Activated CD4-positive, alpha-beta T cell treated with anti-CD3 and anti-CD28 coated beads for 24 hours (primary cell): ENCODE results near the gene UGT2B10.

Source experiments
- DNase-seq, 2 donors: peaks; one replicate each; pipeline ENCODE4 v3.0.0-alpha.2; 2020; ENCODE audit warnings: low read depth in 2 of 2

The UGT2B10 gene

GRCh38 chr4:68871809-68872642 lies 56.2 kb downstream of the UGT2B10 start:
- DNase-seq = no peak

GRCh38 chr4:68872643-68873502 lies 57.1 kb downstream of the UGT2B10 start:
- no peak for DNase-seq

- no peak for DNase-seq
These were observed 58.7 kb downstream of the UGT2B10 start for GRCh38 chr4:68874507-68874906.

- no peak for DNase-seq
These were observed 61.8 kb downstream of the UGT2B10 start for GRCh38 chr4:68877555-68877954.

- DNase-seq = no peak
These were observed 62.3 kb downstream of the UGT2B10 start for GRCh38 chr4:68878048-68878447.
